Muscle of arm (tissue), 12 donors: ENCODE results near the gene TAC4. TPM values are rescaled to one million over a fixed set of nuclear protein-coding genes. Genes with fewer than 3 reads are reported as not detected.

Source experiments
- DNase-seq: peaks from one replicate; pipeline ENCODE4 v3.0.0-alpha.2; 2013
- polyA plus RNA-seq, 12 donors: library from polyadenylated mRNA; unstranded; fragments of 120-200 nt; gene quantifications; one replicate each; pipeline ENCODE4 v1.2.1, GENCODE V29; 2013; ENCODE audit not compliant: insufficient read length in 12 of 12

Gene TAC4
- polyA plus RNA-seq, 12 donors: 0.88 to 4.1 (median 1.7) TPM; not detected in 2

GRCh38 chr17:49814781-49815529 lies 32.9 kb downstream of the TAC4 start:
- no peak for DNase-seq

GRCh38 chr17:49809056-49809455 lies 38.8 kb downstream of the TAC4 start:
- no peak for DNase-seq

DNA sequence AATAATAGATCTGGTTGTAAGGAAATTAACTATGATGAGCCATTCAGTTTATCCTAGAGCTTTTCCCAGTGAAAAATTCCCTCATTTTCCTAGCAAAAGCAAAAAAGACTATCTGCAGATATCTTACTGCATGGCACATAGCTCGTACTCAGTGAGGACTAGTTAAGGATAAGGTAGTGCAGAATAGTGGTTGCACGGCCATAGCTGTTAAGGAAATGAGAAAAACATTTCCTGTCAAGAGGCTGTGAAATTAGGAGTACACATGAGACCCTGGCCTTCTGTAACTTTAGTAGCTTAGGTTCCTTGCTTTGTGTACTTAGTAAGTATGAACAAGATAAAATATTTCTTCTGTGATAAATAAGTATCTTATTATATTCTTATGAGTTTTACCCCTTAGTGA lies 49.1 kb downstream of the TAC4 start:
- DNase-seq: no peak

DNA sequence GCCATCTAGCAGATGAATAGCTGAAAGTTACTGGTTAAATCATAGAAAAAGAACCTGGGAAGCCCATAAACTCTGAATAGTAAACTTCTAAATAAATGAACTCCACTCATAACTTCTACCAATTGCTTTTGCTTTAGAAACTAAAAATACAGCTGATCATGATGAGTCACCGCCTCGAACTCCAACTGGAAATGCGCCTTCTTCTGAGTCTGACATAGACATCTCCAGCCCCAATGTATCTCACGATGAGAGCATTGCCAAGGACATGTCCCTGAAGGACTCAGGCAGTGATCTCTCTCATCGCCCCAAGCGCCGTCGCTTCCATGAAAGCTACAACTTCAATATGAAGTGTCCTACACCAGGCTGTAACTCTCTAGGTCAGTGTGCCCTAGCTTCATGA lies 49.7 kb downstream of the TAC4 start:
- no peak for DNase-seq

- no peak for DNase-seq
These were observed 52.5 kb downstream of the TAC4 start for GRCh38 chr17:49795372-49795771.

DNA sequence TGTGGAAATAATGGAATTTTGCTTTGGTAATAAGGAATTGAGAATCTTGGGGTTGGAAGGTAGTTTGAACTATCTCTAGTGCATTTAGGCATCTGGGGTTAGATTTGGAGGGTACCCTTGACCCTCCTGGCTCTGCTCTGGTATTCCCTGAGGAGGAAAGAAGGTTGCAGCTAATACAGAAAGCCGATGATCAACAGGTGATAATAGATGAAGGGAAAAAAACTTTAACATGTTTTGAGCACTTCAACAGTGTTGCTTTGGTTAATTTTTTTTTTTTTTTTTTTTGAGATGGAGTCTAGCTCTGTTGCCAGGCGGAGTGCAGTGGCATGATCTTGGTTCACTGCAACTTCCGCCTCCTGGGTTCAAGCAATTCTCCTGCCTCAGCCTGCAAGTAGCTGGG lies 54.6 kb downstream of the TAC4 start:
- DNase-seq: no peak

GRCh38 chr17:49789243-49789578 lies 58.7 kb downstream of the TAC4 start:
- no peak for DNase-seq

- peak; percentile 99 for DNase-seq
These were observed 59.2 kb downstream of the TAC4 start, which contains the start of gene KAT7 for GRCh38 chr17:49788478-49789242. TSS of gene KAT7 (plus strand) at chr17:49788681. CDS start at chr17:49788835, 154 bp downstream.

Other genes with a start within 250 kb of the TAC4 start
- gene SPOP, start 170.0 kb downstream of the TAC4 start, polyA plus RNA-seq: 100 to 1,000 TPM in 1 of 12 donors, 10 to 100 TPM in 11; 45.6 to 386 (median 52.3) TPM
- 10 to 100 TPM in 11 of 12 donors, not detected in 1; 45.5 to 65.5 (median 59.7) TPM for gene SLC35B1, start 140.1 kb downstream of the TAC4 start, polyA plus RNA-seq
- 10 to 100 TPM in 11 of 12 donors, not detected in 1; 14.7 to 29.6 (median 19.3) TPM for gene FAM117A, start 83.9 kb downstream of the TAC4 start, polyA plus RNA-seq
- gene KAT7, start 59.4 kb downstream of the TAC4 start, polyA plus RNA-seq: 10 to 100 TPM in 11 of 12 donors, not detected in 1; 16.6 to 45.7 (median 31.2) TPM
- gene DLX4, start 121.1 kb upstream of the TAC4 start, polyA plus RNA-seq: 1 to 10 TPM in 1 of 12 donors, under 1 TPM in 9, not detected in 2; 0.12 to 1.2 (median 0.38) TPM
- gene DLX3, start 147.2 kb upstream of the TAC4 start, polyA plus RNA-seq: 1 to 10 TPM in 2 of 12 donors, under 1 TPM in 3, not detected in 7; 0.09 to 6.3 (median 0.42) TPM
- 10 to 100 TPM in 11 of 12 donors, not detected in 1; 16.5 to 44.0 (median 30.0) TPM for gene ITGA3, start 208.0 kb upstream of the TAC4 start, polyA plus RNA-seq
- 100 to 1,000 TPM in 1 of 12 donors, 10 to 100 TPM in 10, not detected in 1; 43.9 to 100 (median 57.3) TPM for gene PDK2, start 247.3 kb upstream of the TAC4 start, polyA plus RNA-seq